Panc1 (cell line): ENCODE data around the gene AGAP2. TPM values are rescaled to one million over a fixed set of nuclear protein-coding genes. Genes with fewer than 3 reads are reported as not detected.
"Not testable (repeated sequence)": the region's sequence is repeated elsewhere in the genome, so short reads cannot be mapped to it uniquely, and the experiment has no call there.

Source experiments
- ATAC-seq: fragments of 200-7000 bp; cut with Tn5 transposase; 2 replicates; pipeline ENCODE4 v1.9.1; 2020; ENCODE audit warnings: mild to moderate bottlenecking, moderate library complexity
- BruUV-seq: library from RNA; stranded (reverse); fragments of 400-500 nt; replicated peaks from 2 replicates; lab custom pipeline; 2021; lab: Mats Ljungman, UMichigan
- CTCF ChIA-PET: fragments of 300-600 bp; sonication (Branson Sonifier 250); formaldehyde crosslinking; loops from one replicate; lab custom pipeline; 2022; ENCODE audit warnings: antibody characterized with exemption; lab: Charles Lee
- POLR2A ChIA-PET: fragments of 300-600 bp; sonication (Branson Sonifier 250); formaldehyde crosslinking; loops from one replicate; lab custom pipeline; 2022; ENCODE audit warnings: antibody characterized with exemption; lab: Charles Lee
- DNase-seq: peaks from one replicate; pipeline ENCODE4 v3.0.0-alpha.2; 2010; ENCODE audit warnings: low read depth, low spot score
- H3K27ac ChIP-seq: 2 replicates; pipeline ENCODE4 v1.5.1; 2011; ENCODE audit warnings: mild to moderate bottlenecking, low read length, inconsistent platforms
- H3K27me3 ChIP-seq: fragments of 200-500 bp; sonication (Bioruptor generic); 2 replicates; pipeline ENCODE4 v1.6.0; 2014; ENCODE audit warnings: low read length, inconsistent platforms; ENCODE audit not compliant: control insufficient read depth, insufficient read depth
- H3K36me3 ChIP-seq: fragments of 200-500 bp; sonication (Bioruptor generic); 2 replicates; pipeline ENCODE4 v1.5.1; 2014; ENCODE audit warnings: inconsistent platforms, mild to moderate bottlenecking, low read length, moderate library complexity; ENCODE audit not compliant: control insufficient read depth, insufficient read depth
- H3K4me1 ChIP-seq: 2 replicates; pipeline ENCODE4 v1.5.1; 2011; ENCODE audit warnings: inconsistent platforms, mild to moderate bottlenecking, low read length, moderate library complexity; ENCODE audit not compliant: control insufficient read depth, insufficient read depth
- H3K4me3 ChIP-seq, 2 experiments: 2 replicates each; pipeline ENCODE4 v1.5.1; 2011 to 2012; ENCODE audit warnings: low read depth in 2 of 2, low read length in 2 of 2, mild to moderate bottlenecking in 2 of 2, inconsistent platforms in 1 of 2, moderate library complexity in 1 of 2
- H3K9me3 ChIP-seq: fragments of 200-500 bp; sonication (Bioruptor generic); 2 replicates; pipeline ENCODE4 v1.5.1; 2014; ENCODE audit warnings: low read depth, mild to moderate bottlenecking, inconsistent platforms, low read length, moderate library complexity; ENCODE audit not compliant: control insufficient read depth, insufficient read depth
- POLR2AphosphoS5 ChIP-seq: IDR thresholded peaks from 2 replicates; pipeline ENCODE4 v1.6.1; 2012; ENCODE audit warnings: mild to moderate bottlenecking, low read depth, low read length, moderate library complexity
- REST ChIP-seq, 2 experiments: IDR thresholded peaks; 2 replicates each; pipeline ENCODE4 v1.6.1; 2011 to 2012; ENCODE audit warnings: low read depth in 2 of 2, control low read depth in 1 of 2, low read length in 1 of 2, mild to moderate bottlenecking in 1 of 2, moderate library complexity in 1 of 2; ENCODE audit not compliant: insufficient read depth in 1 of 2
- SIN3A ChIP-seq: IDR thresholded peaks from 2 replicates; pipeline ENCODE4 v1.6.1; 2012; ENCODE audit warnings: low read depth, mild to moderate bottlenecking, low read length, moderate library complexity, borderline replicate concordance; ENCODE audit not compliant: insufficient read depth
- TCF7L2 ChIP-seq: IDR thresholded peaks from 2 replicates; pipeline ENCODE4 v1.6.1; 2011; ENCODE audit warnings: mild to moderate bottlenecking, low read depth, low read length, inconsistent platforms
- in situ Hi-C: cut with HindIII; loops from 2 replicates; pipeline ENCODE4 v1.10.0; 2016; ENCODE audit warnings: low sequenced_read_pairs, low pct_unique_long_range_greater_than_20kb
- intact Hi-C: fragments of 100-400 bp; cut with micrococcal nuclease; formaldehyde crosslinking; loops from one replicate; pipeline ENCODE4 v1.10.0; 2022; ENCODE audit not compliant: unreplicated experiment
- total RNA-seq: library from RNA; stranded (reverse); gene quantifications from one replicate; pipeline ENCODE4 v1.2.1, GENCODE V29; 2021; ENCODE audit not compliant: unreplicated experiment
- TF ChIP-seq, protein P1 (sequence below): fragments of 450-650 bp; IDR thresholded peaks from 2 replicates; pipeline ENCODE4 v1.5.1; 2017; ENCODE audit warnings: mild to moderate bottlenecking

Gene AGAP2
- total RNA-seq, 1 experiment from 2014 or later = 0.49 TPM

GRCh38 chr12:57715786-57716185 lies 22.8 kb downstream of the AGAP2 start:
- no peak overlapping the region for H3K4me3 ChIP-seq
- DNase-seq (no peak), ATAC-seq (no peak)
- TF ChIP-seq REST (IDR thresholded peaks at IDR 0.05; ENCODE audit: insufficient read depth in 1 of 2, low read depth in 2 of 2, low read length in 1 of 2) (no peak), TCF7L2 (no peak), POLR2AphosphoS5 (no peak), SIN3A (no peak)
- TF ChIP-seq, protein P1, sequence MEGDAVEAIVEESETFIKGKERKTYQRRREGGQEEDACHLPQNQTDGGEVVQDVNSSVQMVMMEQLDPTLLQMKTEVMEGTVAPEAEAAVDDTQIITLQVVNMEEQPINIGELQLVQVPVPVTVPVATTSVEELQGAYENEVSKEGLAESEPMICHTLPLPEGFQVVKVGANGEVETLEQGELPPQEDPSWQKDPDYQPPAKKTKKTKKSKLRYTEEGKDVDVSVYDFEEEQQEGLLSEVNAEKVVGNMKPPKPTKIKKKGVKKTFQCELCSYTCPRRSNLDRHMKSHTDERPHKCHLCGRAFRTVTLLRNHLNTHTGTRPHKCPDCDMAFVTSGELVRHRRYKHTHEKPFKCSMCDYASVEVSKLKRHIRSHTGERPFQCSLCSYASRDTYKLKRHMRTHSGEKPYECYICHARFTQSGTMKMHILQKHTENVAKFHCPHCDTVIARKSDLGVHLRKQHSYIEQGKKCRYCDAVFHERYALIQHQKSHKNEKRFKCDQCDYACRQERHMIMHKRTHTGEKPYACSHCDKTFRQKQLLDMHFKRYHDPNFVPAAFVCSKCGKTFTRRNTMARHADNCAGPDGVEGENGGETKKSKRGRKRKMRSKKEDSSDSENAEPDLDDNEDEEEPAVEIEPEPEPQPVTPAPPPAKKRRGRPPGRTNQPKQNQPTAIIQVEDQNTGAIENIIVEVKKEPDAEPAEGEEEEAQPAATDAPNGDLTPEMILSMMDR = no peak
- no TSS peak for BruUV-seq
- H3K27me3 ChIP-seq = no peaks in the 10 kb centered on the region
- ChIA-PET POLR2A (no interaction called here), CTCF (no interaction called here)
- intact Hi-C loops = no loop called here
- H3K27ac ChIP-seq = no peak overlapping the region
- no peaks in the 10 kb centered on the region for H3K4me1 ChIP-seq
- no peaks in the 10 kb centered on the region; the same call in 1 of the 2 replicates for H3K36me3 ChIP-seq
- in situ Hi-C loops = no loop called here
- no peaks in the 10 kb centered on the region for H3K9me3 ChIP-seq

GRCh38 chr12:57715036-57715748 lies 23.4 kb downstream of the AGAP2 start:
- BruUV-seq, H3K36me3 ChIP-seq, CTCF ChIA-PET, H3K4me3 ChIP-seq, DNase-seq, POLR2A ChIA-PET, H3K4me1 ChIP-seq, ATAC-seq, intact Hi-C loops, in situ Hi-C loops, H3K27me3 ChIP-seq, H3K27ac ChIP-seq, H3K9me3 ChIP-seq: not testable (repeated sequence)

DNA sequence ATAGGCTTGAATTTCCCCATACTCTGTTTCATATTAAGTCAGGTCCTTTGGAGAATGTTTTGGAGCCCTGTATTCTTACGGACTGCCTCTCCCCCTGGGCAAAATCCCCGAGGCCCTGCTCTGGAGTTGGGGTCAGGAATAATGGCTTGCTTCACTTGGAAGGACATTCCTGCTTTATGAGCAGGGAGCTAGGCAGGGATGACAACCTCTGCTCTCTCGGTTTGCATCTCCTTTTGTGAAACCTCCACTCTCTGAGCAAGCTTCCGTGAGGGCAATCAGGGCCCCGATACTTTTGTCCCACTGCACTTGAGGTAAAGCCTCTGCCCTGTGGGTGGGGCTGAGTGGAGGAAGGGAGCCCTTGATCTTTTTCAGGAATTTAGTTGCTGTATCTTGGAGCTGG lies 25.3 kb downstream of the AGAP2 start:
- Histone ChIP-seq H3K9me3 (no peaks in the 10 kb centered on the region), H3K4me1 (no peaks in the 10 kb centered on the region), H3K4me3 (no peak overlapping the region), H3K27me3 (no peaks in the 10 kb centered on the region), H3K27ac (no peak overlapping the region), H3K36me3 (no peaks in the 10 kb centered on the region; the same call in 1 of the 2 replicates)
- BruUV-seq = no TSS peak
- intact Hi-C loops (no loop called here), in situ Hi-C loops (no loop called here)
- ATAC-seq (no peak), DNase-seq (no peak)
- TF ChIP-seq SIN3A (no peak), REST (IDR thresholded peaks at IDR 0.05; ENCODE audit: insufficient read depth in 1 of 2, low read depth in 2 of 2, low read length in 1 of 2) (no peak), POLR2AphosphoS5 (no peak), TCF7L2 (no peak)
- TF ChIP-seq, protein P1 = no peak
- ChIA-PET POLR2A (no interaction called here), CTCF (no interaction called here)
